ENCODE data around the gene CRIM1. TPM values are rescaled to one million over a fixed set of nuclear protein-coding genes. Genes with fewer than 3 reads are reported as not detected.

The CRIM1 gene
- polyA plus RNA-seq, 2 of the 4 experiments (the other 2 are of a cell fraction) = 127 to 208 TPM

DNA sequence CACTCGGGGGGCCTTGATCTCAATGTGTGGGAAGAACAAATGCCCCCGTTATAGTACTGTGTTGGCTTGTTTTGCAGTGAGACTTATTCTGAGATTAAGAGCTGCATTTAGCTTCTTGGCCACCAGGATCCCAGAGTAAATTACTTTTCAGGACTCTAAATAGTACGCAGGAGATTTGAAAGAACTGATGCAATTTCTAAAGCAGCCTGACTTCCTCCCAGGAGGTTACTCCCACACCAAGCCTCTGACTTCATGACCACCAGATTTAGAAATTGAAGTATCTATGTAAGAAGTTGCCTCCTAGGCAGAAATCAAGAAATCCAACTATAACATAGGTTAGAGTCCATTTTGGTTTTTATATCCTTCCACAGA lies 175.4 kb downstream of the CRIM1 start:
- ATAC-seq = peak in 1 of 2 experiments; percentile 47; a peak in 3 of 6 replicates
- CTCF ChIA-PET = interaction anchor here (1.0 to 2.5 kb wide), 4 partner anchors 9 to 39 kb away, joined by 3 to 7 read pairs (median 3); no protein-coding TSS in a partner anchor
- TF ChIP-seq HEYL (CRISPR knock-in tag; IDR thresholded peaks at IDR 0.05) = no peak

DNA sequence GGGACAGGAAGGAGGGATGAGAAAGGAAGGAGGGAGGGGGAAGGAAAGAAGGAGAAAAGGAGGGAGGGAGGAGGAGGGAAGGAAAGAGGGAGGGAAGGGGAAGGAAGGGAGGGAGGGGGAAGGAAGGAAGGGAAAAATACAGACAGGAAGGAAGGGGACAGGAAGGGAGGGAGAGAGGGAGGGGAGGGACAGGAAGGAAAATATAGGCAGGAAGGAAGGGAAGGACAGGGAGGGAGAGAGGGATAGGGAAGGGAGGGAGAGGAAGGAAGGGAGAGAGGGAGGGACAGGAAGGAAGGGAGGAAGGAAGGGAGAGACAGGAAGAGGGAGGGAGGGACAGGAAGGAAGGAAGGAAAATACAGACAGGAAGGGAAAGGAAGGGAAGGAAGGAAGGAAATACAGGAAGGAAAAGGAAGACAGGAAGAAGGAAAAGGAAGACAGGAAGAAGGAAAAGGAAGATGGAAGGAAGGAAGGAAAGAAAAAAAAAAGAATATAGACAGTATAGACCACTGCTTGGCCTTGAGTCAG lies 178.8 kb downstream of the CRIM1 start:
- ChIA-PET POLR2A (no interaction called here), CTCF (no interaction called here)
- no peak for ATAC-seq
- no peaks in the 10 kb centered on the region for H3K9me3 ChIP-seq
- H3K4me2 ChIP-seq = no peak overlapping the region
- TF ChIP-seq FOSL2 (IDR thresholded peaks at IDR 0.05) = no peak
- no peak for TF ChIP-seq FOSL2 (CRISPR knock-in tag; IDR thresholded peaks at IDR 0.05)
- TF ChIP-seq HOXA7 (CRISPR knock-in tag; IDR thresholded peaks at IDR 0.05) = no peak
- no peak for TF ChIP-seq POLR2AphosphoS2 (conservative IDR thresholded peaks at IDR 0.05; ENCODE audit: low read length)
- no peak for TF ChIP-seq HEYL (CRISPR knock-in tag; IDR thresholded peaks at IDR 0.05)
- no peak for TF ChIP-seq FOSB (CRISPR knock-in tag; IDR thresholded peaks at IDR 0.05)
- TF ChIP-seq ZC3H11A (IDR thresholded peaks at IDR 0.05) = no peak
- TF ChIP-seq TP53 (CRISPR knock-in tag; IDR thresholded peaks at IDR 0.05) = no peak
- no peak for TF ChIP-seq KDM1A (IDR thresholded peaks at IDR 0.05; ENCODE audit: low read depth)
- no peak for TF ChIP-seq EHF (CRISPR knock-in tag; IDR thresholded peaks at IDR 0.05)
- TF ChIP-seq RFX5 (IDR thresholded peaks at IDR 0.05) = no peak
- no peak for TF ChIP-seq CTCF (IDR thresholded peaks at IDR 0.05)
- TF ChIP-seq CBX8 (IDR thresholded peaks at IDR 0.05) = no peak
- TF ChIP-seq ZNF302 (CRISPR knock-in tag; IDR thresholded peaks at IDR 0.05) = no peak
- TF ChIP-seq, protein P1, sequence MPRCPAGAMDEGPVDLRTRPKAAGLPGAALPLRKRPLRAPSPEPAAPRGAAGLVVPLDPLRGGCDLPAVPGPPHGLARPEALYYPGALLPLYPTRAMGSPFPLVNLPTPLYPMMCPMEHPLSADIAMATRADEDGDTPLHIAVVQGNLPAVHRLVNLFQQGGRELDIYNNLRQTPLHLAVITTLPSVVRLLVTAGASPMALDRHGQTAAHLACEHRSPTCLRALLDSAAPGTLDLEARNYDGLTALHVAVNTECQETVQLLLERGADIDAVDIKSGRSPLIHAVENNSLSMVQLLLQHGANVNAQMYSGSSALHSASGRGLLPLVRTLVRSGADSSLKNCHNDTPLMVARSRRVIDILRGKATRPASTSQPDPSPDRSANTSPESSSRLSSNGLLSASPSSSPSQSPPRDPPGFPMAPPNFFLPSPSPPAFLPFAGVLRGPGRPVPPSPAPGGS (IDR thresholded peaks at IDR 0.05) = no peak
- H3K4me3 ChIP-seq = no peak overlapping the region
- FAIRE-seq = no peak
- peaks cover 15% of the 10 kb centered on the region for H3K4me1 ChIP-seq
- H3K27ac ChIP-seq = 0 out of 6 replicates have a peak overlapping the region, but pooled peaks of 1 of the 2 experiments have one; percentile 6
- no peak for DNase-seq (ENCODE audit: low read depth in 1 of 2, low spot score in 1 of 2)

More for the DNA sequence above, 175.4 kb downstream of the CRIM1 start:
- H3K4me2 ChIP-seq = no peak overlapping the region
- 0 out of 3 replicates have a peak, but pooled peaks cover 4% of the 10 kb centered on the region for H3K4me1 ChIP-seq
- no peak for DNase-seq (ENCODE audit: low read depth in 1 of 2, low spot score in 1 of 2)
- no peak overlapping the region for H3K27ac ChIP-seq
- no peak overlapping the region for H3K4me3 ChIP-seq
- no peak for FAIRE-seq
- POLR2A ChIA-PET = no interaction called here
- 90% methylated on average over 3 of the region's 3 CpGs for WGBS (ENCODE audit: missing lambda C conversion rate)
- no peaks in the 10 kb centered on the region for H3K9me3 ChIP-seq

GRCh38 chr2:36535099-36535498 lies 179.5 kb downstream of the CRIM1 start:
- no peaks in the 10 kb centered on the region for H3K9me3 ChIP-seq
- no peak for FAIRE-seq
- ATAC-seq = no peak
- 89% methylated on average over 2 of the region's 2 CpGs for WGBS (ENCODE audit: missing lambda C conversion rate)
- H3K4me1 ChIP-seq = peaks cover 16% of the 10 kb centered on the region
- H3K27ac ChIP-seq = no peak overlapping the region
- H3K4me3 ChIP-seq = no peak overlapping the region
- POLR2A ChIA-PET = no interaction called here
- TF ChIP-seq NPAS2 (CRISPR knock-in tag; IDR thresholded peaks at IDR 0.05; ENCODE audit: borderline replicate concordance) (no peak), TP53 (CRISPR knock-in tag; IDR thresholded peaks at IDR 0.05) (no peak), TFCP2L1 (CRISPR knock-in tag; IDR thresholded peaks at IDR 0.05) (no peak), CHD4 (IDR thresholded peaks at IDR 0.05; ENCODE audit: borderline replicate concordance) (no peak), JUNB (IDR thresholded peaks at IDR 0.05) (no peak), FOSL2 (IDR thresholded peaks at IDR 0.05) (no peak), FOSL2 (CRISPR knock-in tag; IDR thresholded peaks at IDR 0.05) (no peak), EHMT2 (IDR thresholded peaks at IDR 0.05; ENCODE audit: low read depth) (no peak), FOSB (CRISPR knock-in tag; IDR thresholded peaks at IDR 0.05) (no peak), HOXB5 (CRISPR knock-in tag; IDR thresholded peaks at IDR 0.05) (no peak)
- TF ChIP-seq, protein P2, sequence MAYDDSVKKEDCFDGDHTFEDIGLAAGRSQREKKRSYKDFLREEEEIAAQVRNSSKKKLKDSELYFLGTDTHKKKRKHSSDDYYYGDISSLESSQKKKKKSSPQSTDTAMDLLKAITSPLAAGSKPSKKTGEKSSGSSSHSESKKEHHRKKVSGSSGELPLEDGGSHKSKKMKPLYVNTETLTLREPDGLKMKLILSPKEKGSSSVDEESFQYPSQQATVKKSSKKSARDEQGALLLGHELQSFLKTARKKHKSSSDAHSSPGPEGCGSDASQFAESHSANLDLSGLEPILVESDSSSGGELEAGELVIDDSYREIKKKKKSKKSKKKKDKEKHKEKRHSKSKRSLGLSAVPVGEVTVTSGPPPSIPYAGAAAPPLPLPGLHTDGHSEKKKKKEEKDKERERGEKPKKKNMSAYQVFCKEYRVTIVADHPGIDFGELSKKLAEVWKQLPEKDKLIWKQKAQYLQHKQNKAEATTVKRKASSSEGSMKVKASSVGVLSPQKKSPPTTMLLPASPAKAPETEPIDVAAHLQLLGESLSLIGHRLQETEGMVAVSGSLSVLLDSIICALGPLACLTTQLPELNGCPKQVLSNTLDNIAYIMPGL (CRISPR knock-in tag; IDR thresholded peaks at IDR 0.05; ENCODE audit: borderline replicate concordance) = no peak
- no peak for DNase-seq (ENCODE audit: low read depth in 1 of 2, low spot score in 1 of 2)
- H3K4me2 ChIP-seq = no peak overlapping the region
- CTCF ChIA-PET = no interaction called here
